Mesendoderm (in vitro differentiated cells): Measurements from ENCODE around the gene ADGRV1.
"Not testable (repeated sequence)": the region's sequence is repeated elsewhere in the genome, so short reads cannot be mapped to it uniquely, and the experiment has no call there.

Experiments used
- DNase-seq: peaks from one replicate; pipeline ENCODE4 v3.0.0; 2013
- H2AK5ac ChIP-seq: 2 replicates; pipeline ENCODE4 v1.6.1; 2013; ENCODE audit warnings: low read length, inconsistent platforms
- H2BK120ac ChIP-seq: 2 replicates; pipeline ENCODE4 v1.6.1; 2013; ENCODE audit warnings: low read depth, mild to moderate bottlenecking, low read length, moderate library complexity, mixed read lengths
- H2BK15ac ChIP-seq: replicated peaks from 2 replicates; pipeline ENCODE4 v1.6.1; 2013; ENCODE audit warnings: low read depth, mild to moderate bottlenecking, moderate library complexity
- H2BK5ac ChIP-seq: 2 replicates; pipeline ENCODE4 v1.6.1; 2013; ENCODE audit warnings: low read length, inconsistent platforms
- H3K18ac ChIP-seq: 2 replicates; pipeline ENCODE4 v1.6.1; 2013; ENCODE audit warnings: mild to moderate bottlenecking, low read length, mixed read lengths
- H3K23ac ChIP-seq: one replicate; pipeline ENCODE4 v1.6.1; 2013; ENCODE audit warnings: low read length
- H3K27ac ChIP-seq: 2 replicates; pipeline ENCODE4 v1.5.1; 2013; ENCODE audit warnings: low read depth, mild to moderate bottlenecking, inconsistent platforms, low read length, moderate library complexity
- H3K27me3 ChIP-seq: 2 replicates; pipeline ENCODE4 v1.6.1; 2013; ENCODE audit warnings: low read length, control low read depth, mild to moderate bottlenecking, inconsistent platforms; ENCODE audit not compliant: insufficient read depth, poor library complexity
- H3K36me3 ChIP-seq: 2 replicates; pipeline ENCODE4 v1.6.1; 2013; ENCODE audit warnings: low read length, inconsistent platforms; ENCODE audit not compliant: control insufficient read depth, insufficient read depth
- H3K4ac ChIP-seq: one replicate; pipeline ENCODE4 v1.6.1; 2013; ENCODE audit warnings: low read depth, mild to moderate bottlenecking, low read length, moderate library complexity
- H3K4me1 ChIP-seq: 2 replicates; pipeline ENCODE4 v1.6.1; 2013; ENCODE audit warnings: low read depth, low read length, inconsistent platforms; ENCODE audit not compliant: control insufficient read depth
- H3K4me2 ChIP-seq: 2 replicates; pipeline ENCODE4 v1.6.1; 2013; ENCODE audit warnings: low read length
- H3K4me3 ChIP-seq: 2 replicates; pipeline ENCODE4 v1.5.1; 2013; ENCODE audit warnings: mild to moderate bottlenecking, low read length
- H3K56ac ChIP-seq: one replicate; pipeline ENCODE4 v1.6.1; 2013; ENCODE audit warnings: low read length
- H3K79me1 ChIP-seq: 2 replicates; pipeline ENCODE4 v1.6.1; 2013; ENCODE audit warnings: low read length, inconsistent platforms
- H3K79me2 ChIP-seq: 2 replicates; pipeline ENCODE4 v1.6.1; 2013; ENCODE audit warnings: mild to moderate bottlenecking, low read length; ENCODE audit not compliant: control insufficient read depth, insufficient read depth
- H3K9ac ChIP-seq: 2 replicates; pipeline ENCODE4 v1.6.1; 2013; ENCODE audit warnings: low read length, inconsistent platforms
- H4K5ac ChIP-seq: one replicate; pipeline ENCODE4 v1.6.1; 2013; ENCODE audit warnings: low read length
- H4K8ac ChIP-seq: one replicate; pipeline ENCODE4 v1.6.1; 2013; ENCODE audit warnings: low read depth, mild to moderate bottlenecking, control low read depth, low read length, moderate library complexity
- WGBS: extraction: QIAGEN DNeasy Blood & Tissue Kit; methylation state at CpG from one replicate; pipeline ENCODE4 v1.1.7; 2013; ENCODE audit warnings: low lambda C conversion rate, missing lambda C conversion rate; ENCODE audit not compliant: insufficient coverage; ENCODE audit errors: extremely low coverage; 5-methylcytosine and 5-hydroxymethylcytosine counted together

ADGRV1 gene

GRCh38 chr5:90786756-90787155 lies 228.2 kb downstream of the ADGRV1 start:
- Histone ChIP-seq H2BK15ac (no peak overlapping the region), H4K5ac (no peak overlapping the region), H3K56ac (no peak overlapping the region), H3K9ac (no peak overlapping the region), H3K79me1 (no peaks in the 10 kb centered on the region), H3K4me3 (no peak overlapping the region), H2AK5ac (no peak overlapping the region), H2BK5ac (no peak overlapping the region), H4K8ac (no peak overlapping the region), H3K36me3 (no peaks in the 10 kb centered on the region), H3K23ac (no peak overlapping the region), H3K79me2 (no peaks in the 10 kb centered on the region), H3K27me3 (no peaks in the 10 kb centered on the region), H3K4me2 (no peak overlapping the region), H2BK120ac (no peak overlapping the region), H3K18ac (no peak overlapping the region), H3K4ac (no peak overlapping the region), H3K27ac (no peak overlapping the region), H3K4me1 (no peaks in the 10 kb centered on the region)
- no CpG with 5 or more reads among the region's 4 CpGs for WGBS
- DNase-seq: no peak

- H3K9ac ChIP-seq: no peak overlapping the region
- no peaks in the 10 kb centered on the region for H3K36me3 ChIP-seq
- no peak overlapping the region for H3K27ac ChIP-seq
- H3K79me1 ChIP-seq: no peaks in the 10 kb centered on the region
- no peak for DNase-seq
- H3K18ac ChIP-seq: no peak overlapping the region
- no peak overlapping the region for H2BK15ac ChIP-seq
- no peak overlapping the region for H4K8ac ChIP-seq
- no peaks in the 10 kb centered on the region for H3K27me3 ChIP-seq
- no peaks in the 10 kb centered on the region for H3K79me2 ChIP-seq
- H3K56ac ChIP-seq: no peak overlapping the region
- no peak overlapping the region for H3K4me3 ChIP-seq
- H3K4ac ChIP-seq: no peak overlapping the region
- H4K5ac ChIP-seq: no peak overlapping the region
- no peak overlapping the region for H2BK120ac ChIP-seq
- no peak overlapping the region for H3K4me2 ChIP-seq
- H3K4me1 ChIP-seq: no peaks in the 10 kb centered on the region
- no CpG with 5 or more reads among the region's 3 CpGs for WGBS
- no peak overlapping the region for H3K23ac ChIP-seq
- no peak overlapping the region for H2AK5ac ChIP-seq
- H2BK5ac ChIP-seq: no peak overlapping the region
These were observed 234.1 kb downstream of the ADGRV1 start for GRCh38 chr5:90792725-90793124.

GRCh38 chr5:90793183-90793582 lies 234.6 kb downstream of the ADGRV1 start:
- no peak overlapping the region for H3K4ac ChIP-seq
- H3K4me2 ChIP-seq: no peak overlapping the region
- no peak overlapping the region for H4K8ac ChIP-seq
- H3K4me3 ChIP-seq: no peak overlapping the region
- H2AK5ac ChIP-seq: no peak overlapping the region
- H3K18ac ChIP-seq: no peak overlapping the region
- no peak overlapping the region for H2BK120ac ChIP-seq
- H3K27ac ChIP-seq: no peak overlapping the region
- H2BK15ac ChIP-seq: no peak overlapping the region
- H4K5ac ChIP-seq: no peak overlapping the region
- no peaks in the 10 kb centered on the region for H3K27me3 ChIP-seq
- H3K56ac ChIP-seq: no peak overlapping the region
- H3K79me2 ChIP-seq: no peaks in the 10 kb centered on the region
- no peak overlapping the region for H3K23ac ChIP-seq
- H3K9ac ChIP-seq: no peak overlapping the region
- no peaks in the 10 kb centered on the region for H3K36me3 ChIP-seq
- H3K4me1 ChIP-seq: no peaks in the 10 kb centered on the region
- WGBS: no CpG with 5 or more reads among the region's 2 CpGs
- no peak overlapping the region for H2BK5ac ChIP-seq
- no peak for DNase-seq
- no peaks in the 10 kb centered on the region for H3K79me1 ChIP-seq

- not testable (repeated sequence) for H3K4me3 ChIP-seq, H4K5ac ChIP-seq, H3K9ac ChIP-seq, H2BK120ac ChIP-seq, H2BK15ac ChIP-seq, H3K18ac ChIP-seq, H3K27ac ChIP-seq, H3K79me1 ChIP-seq, H3K56ac ChIP-seq, H3K4me1 ChIP-seq, H3K36me3 ChIP-seq, H3K79me2 ChIP-seq, H2AK5ac ChIP-seq, DNase-seq, H3K4me2 ChIP-seq, H3K4ac ChIP-seq, H2BK5ac ChIP-seq, H3K23ac ChIP-seq, H4K8ac ChIP-seq, H3K27me3 ChIP-seq
- no CpG with 5 or more reads among the region's 2 CpGs for WGBS
These were observed 238.3 kb downstream of the ADGRV1 start for GRCh38 chr5:90796919-90797318.

- not testable (repeated sequence) for H4K8ac ChIP-seq, H3K27ac ChIP-seq, H4K5ac ChIP-seq, H2BK120ac ChIP-seq, H3K4me1 ChIP-seq, H3K18ac ChIP-seq, H2BK5ac ChIP-seq, H3K27me3 ChIP-seq, H3K56ac ChIP-seq, H3K36me3 ChIP-seq, H3K9ac ChIP-seq, H3K79me1 ChIP-seq, H2AK5ac ChIP-seq, DNase-seq, H3K4ac ChIP-seq, H3K4me3 ChIP-seq, H2BK15ac ChIP-seq, H3K23ac ChIP-seq, H3K4me2 ChIP-seq, H3K79me2 ChIP-seq
- no CpG with 5 or more reads among the region's 1 CpG for WGBS
These were observed 241.5 kb downstream of the ADGRV1 start for GRCh38 chr5:90800082-90800481.

GRCh38 chr5:90800515-90800914 lies 241.9 kb downstream of the ADGRV1 start:
- not testable (repeated sequence) for H3K18ac ChIP-seq, H3K79me2 ChIP-seq, H2BK5ac ChIP-seq, H3K23ac ChIP-seq, H3K27ac ChIP-seq, H3K79me1 ChIP-seq, H3K4me3 ChIP-seq, H3K4me1 ChIP-seq, H3K4me2 ChIP-seq, H3K4ac ChIP-seq, DNase-seq, H2AK5ac ChIP-seq, H3K56ac ChIP-seq, H3K9ac ChIP-seq, H2BK120ac ChIP-seq, H4K5ac ChIP-seq, H3K36me3 ChIP-seq, H2BK15ac ChIP-seq, H4K8ac ChIP-seq, H3K27me3 ChIP-seq
- no CpG with 5 or more reads among the region's 3 CpGs for WGBS
